IMR-90 (cell line): Measurements from ENCODE around the gene ATP9B. TPM values are rescaled to one million over a fixed set of nuclear protein-coding genes. Genes with fewer than 3 reads are reported as not detected.

ENCODE experiments used
- ATAC-seq: fragments of 200-7000 bp; cut with Tn5 transposase; 2 replicates; pipeline ENCODE4 v1.9.1; 2020; ENCODE audit warnings: low read depth, mild to moderate bottlenecking, moderate library complexity
- BruUV-seq: library from RNA; stranded (reverse); fragments of 400-500 nt; replicated peaks from 2 replicates; lab custom pipeline; 2021; lab: Mats Ljungman, UMichigan
- CTCF ChIA-PET: fragments of 300-600 bp; formaldehyde crosslinking; extraction: SDS; loops from one replicate; lab custom pipeline; 2021; ENCODE audit warnings: antibody characterized with exemption; lab: Yijun Ruan, JAX
- POLR2A ChIA-PET: fragments of 300-600 bp; sonication (Branson Sonifier 250); formaldehyde crosslinking; loops from one replicate; lab custom pipeline; 2022; ENCODE audit warnings: antibody characterized with exemption; ENCODE audit not compliant: unreplicated experiment; lab: Charles Lee
- DNase-seq: peaks from one replicate; pipeline ENCODE4 v3.0.0; 2013
- H2AFZ ChIP-seq: replicated peaks from 2 replicates; pipeline ENCODE3; 2013; ENCODE audit warnings: low read length, mild to moderate bottlenecking; ENCODE audit not compliant: poor library complexity
- H2AK5ac ChIP-seq: 2 replicates; pipeline ENCODE4 v1.6.1; 2013; ENCODE audit warnings: low read depth, low read length, inconsistent platforms
- H2AK9ac ChIP-seq: replicated peaks from 2 replicates; pipeline ENCODE3; 2013; ENCODE audit warnings: mild to moderate bottlenecking, low read depth, low read length, moderate library complexity; ENCODE audit not compliant: poor library complexity
- H2BK120ac ChIP-seq: 2 replicates; pipeline ENCODE4 v1.6.1; 2013; ENCODE audit warnings: low read depth, low read length, inconsistent platforms
- H2BK15ac ChIP-seq: 3 replicates; pipeline ENCODE4 v1.6.1; 2013; ENCODE audit warnings: low read depth, low read length, inconsistent platforms
- H2BK20ac ChIP-seq: 2 replicates; pipeline ENCODE4 v1.6.1; 2013; ENCODE audit warnings: low read depth, mild to moderate bottlenecking, inconsistent platforms, low read length, moderate library complexity
- H2BK5ac ChIP-seq: 2 replicates; pipeline ENCODE4 v1.6.1; 2013; ENCODE audit warnings: mild to moderate bottlenecking, low read depth, low read length, inconsistent platforms; ENCODE audit not compliant: poor library complexity, severe bottlenecking
- H3K14ac ChIP-seq: replicated peaks from 2 replicates; pipeline ENCODE4 v1.6.1; 2013; ENCODE audit warnings: low read depth, low read length, inconsistent platforms
- H3K18ac ChIP-seq: 2 replicates; pipeline ENCODE4 v1.6.1; 2013; ENCODE audit warnings: low read depth, low read length, control low read depth
- H3K23ac ChIP-seq: 2 replicates; pipeline ENCODE4 v1.6.1; 2013; ENCODE audit warnings: low read depth, low read length, inconsistent platforms
- H3K27ac ChIP-seq: 2 replicates; pipeline ENCODE4 v1.5.1; 2013; ENCODE audit warnings: mild to moderate bottlenecking, control low read depth, low read length; ENCODE audit not compliant: insufficient read depth
- H3K27me3 ChIP-seq: 2 replicates; pipeline ENCODE4 v1.6.1; 2013; ENCODE audit warnings: low read length; ENCODE audit not compliant: control insufficient read depth, insufficient read depth
- H3K36me3 ChIP-seq: 2 replicates; pipeline ENCODE4 v1.6.1; 2013; ENCODE audit warnings: low read length, mixed read lengths; ENCODE audit not compliant: control insufficient read depth, insufficient read depth
- H3K4ac ChIP-seq: 2 replicates; pipeline ENCODE4 v1.6.1; 2013; ENCODE audit warnings: low read depth, low read length, inconsistent platforms
- H3K4me1 ChIP-seq: 2 replicates; pipeline ENCODE4 v1.6.1; 2013; ENCODE audit warnings: low read length, mixed read lengths; ENCODE audit not compliant: control insufficient read depth, insufficient read depth
- H3K4me2 ChIP-seq: 2 replicates; pipeline ENCODE4 v1.6.1; 2013; ENCODE audit warnings: low read depth, mild to moderate bottlenecking, control low read depth, low read length, moderate library complexity
- H3K4me3 ChIP-seq: 2 replicates; pipeline ENCODE4 v1.5.1; 2013; ENCODE audit warnings: low read depth, mild to moderate bottlenecking, control low read depth, low read length, moderate library complexity; ENCODE audit not compliant: insufficient read depth
- H3K56ac ChIP-seq: 2 replicates; pipeline ENCODE4 v1.6.1; 2013; ENCODE audit warnings: low read length, inconsistent platforms; ENCODE audit not compliant: insufficient read depth; ENCODE audit errors: extremely low read depth
- H3K79me1 ChIP-seq, 2 experiments: 2 replicates each; pipeline ENCODE4 v1.6.1; 2013; ENCODE audit warnings: low read length in 2 of 2, inconsistent platforms in 1 of 2, low read depth in 1 of 2
- H3K9ac ChIP-seq: 2 replicates; pipeline ENCODE4 v1.6.1; 2013; ENCODE audit warnings: low read depth, low read length, control low read depth
- H3K9me1 ChIP-seq: 2 replicates; pipeline ENCODE4 v1.6.1; 2013; ENCODE audit warnings: low read length, inconsistent platforms; ENCODE audit not compliant: insufficient read depth
- H3K9me3 ChIP-seq: 2 replicates; pipeline ENCODE4 v1.6.1; 2013; ENCODE audit warnings: low read length; ENCODE audit not compliant: control insufficient read depth, insufficient read depth
- H4K20me1 ChIP-seq: 2 replicates; pipeline ENCODE4 v1.6.1; 2013; ENCODE audit warnings: low read length, inconsistent platforms; ENCODE audit not compliant: insufficient read depth
- H4K5ac ChIP-seq: 2 replicates; pipeline ENCODE4 v1.6.1; 2013; ENCODE audit warnings: mild to moderate bottlenecking, low read depth, low read length, control low read depth
- H4K8ac ChIP-seq, 2 experiments: 2 replicates each; pipeline ENCODE4 v1.6.1; 2013; ENCODE audit warnings: low read depth in 2 of 2, low read length in 2 of 2, control low read depth in 1 of 2, inconsistent platforms in 1 of 2
- H4K91ac ChIP-seq: 2 replicates; pipeline ENCODE4 v1.6.1; 2013; ENCODE audit warnings: low read depth, low read length, inconsistent platforms; ENCODE audit not compliant: insufficient read depth
- BHLHE40 ChIP-seq: fragments of 150-350 bp; IDR thresholded peaks from 2 replicates; pipeline ENCODE4 v1.6.1; 2016; ENCODE audit warnings: mild to moderate bottlenecking, low read depth, low read length
- CEBPB ChIP-seq: IDR thresholded peaks from 2 replicates; pipeline ENCODE4 v1.6.1; 2012; ENCODE audit warnings: low read depth, low read length, improper control_type of control experiment
- CHD1 ChIP-seq: IDR thresholded peaks from 2 replicates; pipeline ENCODE4 v1.6.1; 2012; ENCODE audit warnings: low read depth, low read length, improper control_type of control experiment
- FOS ChIP-seq: fragments of 150-350 bp; IDR thresholded peaks from 2 replicates; pipeline ENCODE4 v1.6.1; 2016; ENCODE audit warnings: low read depth, low read length
- MAFK ChIP-seq: IDR thresholded peaks from 2 replicates; pipeline ENCODE4 v1.6.1; 2012; ENCODE audit warnings: low read depth, low read length, improper control_type of control experiment
- MAZ ChIP-seq: IDR thresholded peaks from 2 replicates; pipeline ENCODE4 v1.6.1; 2012; ENCODE audit warnings: low read depth, mild to moderate bottlenecking, low read length, improper control_type of control experiment, moderate library complexity, borderline replicate concordance
- MXI1 ChIP-seq: IDR thresholded peaks from 2 replicates; pipeline ENCODE4 v1.6.1; 2012; ENCODE audit warnings: low read depth, mild to moderate bottlenecking, low read length, moderate library complexity, borderline replicate concordance
- NFE2L2 ChIP-seq: fragments of 150-350 bp; IDR thresholded peaks from 2 replicates; pipeline ENCODE4 v1.6.1; 2016; ENCODE audit warnings: low read depth, mild to moderate bottlenecking, low read length
- POLR2A ChIP-seq: IDR thresholded peaks from 2 replicates; pipeline ENCODE4 v1.6.1; 2012; ENCODE audit warnings: mild to moderate bottlenecking, low read depth, low read length
- RAD21 ChIP-seq: IDR thresholded peaks from 2 replicates; pipeline ENCODE4 v1.6.1; 2012; ENCODE audit warnings: low read length, improper control_type of control experiment
- RCOR1 ChIP-seq: IDR thresholded peaks from 2 replicates; pipeline ENCODE4 v1.6.1; 2012; ENCODE audit warnings: mild to moderate bottlenecking, low read length, improper control_type of control experiment; ENCODE audit not compliant: insufficient replicate concordance
- RFX5 ChIP-seq: IDR thresholded peaks from 2 replicates; pipeline ENCODE4 v1.8.0; 2012; ENCODE audit warnings: low read depth, mild to moderate bottlenecking, low read length, moderate library complexity
- SMC3 ChIP-seq: fragments of 150-350 bp; IDR thresholded peaks from 2 replicates; pipeline ENCODE4 v1.6.1; 2016; ENCODE audit warnings: low read depth, mild to moderate bottlenecking, antibody characterized with exemption, low read length, moderate library complexity
- WGBS, 2 experiments: methylation state at CpG; one replicate each; pipeline versions ENCODE4 v1.1.5 to v1.1.7; 2013; ENCODE audit warnings: missing lambda C conversion rate in 2 of 2; ENCODE audit not compliant: insufficient read length in 1 of 2; ENCODE audit errors: extremely low coverage in 2 of 2; 5-methylcytosine and 5-hydroxymethylcytosine counted together
- dilution Hi-C: fragments of 300-500 bp; cut with HindIII; formaldehyde crosslinking; loops from one replicate; pipeline ENCODE4 v1.14.3; 2018; ENCODE audit warnings: low sequenced_read_pairs; ENCODE audit not compliant: unreplicated experiment
- in situ Hi-C: fragments of 300-500 bp; cut with MboI; formaldehyde crosslinking; loops from 3 replicates; pipeline ENCODE4 v1.14.3; 2019; ENCODE audit warnings: low sequenced_read_pairs, inconsistent platforms, mixed read lengths
- intact Hi-C: fragments of 100-400 bp; cut with micrococcal nuclease; formaldehyde crosslinking; loops from 2 replicates; pipeline ENCODE4 v1.10.0; 2022
- polyA plus RNA-seq, 3 experiments: library from polyadenylated mRNA; depleted of rRNA; stranded (reverse); fragments of >200 nt; gene quantifications; 2 replicates each; pipeline ENCODE4 v1.2.3, GENCODE V29; 2012; ENCODE audit warnings: low replicate concordance in 1 of 3
- total RNA-seq: library from RNA; depleted of rRNA; stranded (reverse); fragments of >200 nt; gene quantifications from 2 replicates; pipeline ENCODE4 v1.2.3, GENCODE V29; 2012
- TF ChIP-seq, protein P1 (sequence below): conservative IDR thresholded peaks from 2 replicates; pipeline ENCODE4 v1.5.1; 2012; ENCODE audit warnings: mild to moderate bottlenecking, low read depth, low read length, improper control_type of control experiment
- TF ChIP-seq, protein P2 (sequence below): fragments of 150-350 bp; IDR thresholded peaks from 2 replicates; pipeline ENCODE4 v1.6.1; 2017; ENCODE audit warnings: mild to moderate bottlenecking, antibody characterized with exemption, low read length, low read depth
- TF ChIP-seq, protein P3 (sequence below): fragments of 150-350 bp; IDR thresholded peaks from 2 replicates; pipeline ENCODE4 v1.6.1; 2016; ENCODE audit warnings: low read depth, mild to moderate bottlenecking, low read length, moderate library complexity, borderline replicate concordance

Gene ATP9B
- total and polyA plus RNA-seq, 2 of the 4 experiments (the other 2 are of a cell fraction): 11.0 to 11.5 TPM

DNA sequence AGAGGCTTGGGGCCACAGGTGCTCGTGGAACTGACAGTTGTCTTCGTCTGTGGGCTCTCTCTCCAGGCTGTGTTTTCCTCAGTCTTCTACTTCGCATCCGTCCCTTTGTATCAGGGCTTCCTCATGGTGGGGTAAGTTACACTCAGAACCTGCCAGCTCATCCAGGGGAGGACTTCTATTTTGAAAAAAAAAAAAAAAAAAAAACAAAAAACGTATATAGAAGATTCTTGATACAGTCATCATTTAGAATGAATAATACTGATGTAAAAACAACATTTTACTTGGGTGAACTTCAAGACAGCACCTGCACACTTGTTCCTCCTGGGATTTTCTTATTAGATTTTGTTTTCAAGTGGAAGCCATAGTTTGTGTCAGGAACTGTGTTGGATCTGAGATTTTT is 278.9 kb downstream of the ATP9B start:
- H3K27me3 ChIP-seq: no peaks in the 10 kb centered on the region
- no peak overlapping the region for H2BK120ac ChIP-seq
- H2BK15ac ChIP-seq: no peak overlapping the region
- no peak overlapping the region for H4K5ac ChIP-seq
- H3K4ac ChIP-seq: no peak overlapping the region
- H3K56ac ChIP-seq: no peak overlapping the region
- intact Hi-C loops (no loop called here), in situ Hi-C loops (no loop called here), dilution Hi-C loops (no loop called here)
- 80% methylated on average over 1 of the region's 5 CpGs; no CpG with 5 or more reads in 1 of the 2 experiments for WGBS, 2 experiments
- H3K36me3 ChIP-seq: peaks cover 40% of the 10 kb centered on the region
- no peak overlapping the region for H4K91ac ChIP-seq
- H2AFZ ChIP-seq: no peak overlapping the region
- H3K4me3 ChIP-seq: no peak overlapping the region
- ATAC-seq (peak; percentile 11; the same call in 1 of the 2 replicates), DNase-seq (peak; percentile 63)
- no peak overlapping the region for H3K23ac ChIP-seq
- H3K27ac ChIP-seq: no peak overlapping the region
- no peak overlapping the region for H2BK20ac ChIP-seq
- H2AK5ac ChIP-seq: no peak overlapping the region
- H2AK9ac ChIP-seq: peak overlapping the region; percentile 42
- BruUV-seq: no TSS peak
- no peak for TF ChIP-seq MAZ
- TF ChIP-seq POLR2A: no peak
- no peak for TF ChIP-seq CEBPB
- no peak for TF ChIP-seq BHLHE40
- no peak for TF ChIP-seq CHD1
- no peak for TF ChIP-seq NFE2L2
- TF ChIP-seq, protein P1, sequence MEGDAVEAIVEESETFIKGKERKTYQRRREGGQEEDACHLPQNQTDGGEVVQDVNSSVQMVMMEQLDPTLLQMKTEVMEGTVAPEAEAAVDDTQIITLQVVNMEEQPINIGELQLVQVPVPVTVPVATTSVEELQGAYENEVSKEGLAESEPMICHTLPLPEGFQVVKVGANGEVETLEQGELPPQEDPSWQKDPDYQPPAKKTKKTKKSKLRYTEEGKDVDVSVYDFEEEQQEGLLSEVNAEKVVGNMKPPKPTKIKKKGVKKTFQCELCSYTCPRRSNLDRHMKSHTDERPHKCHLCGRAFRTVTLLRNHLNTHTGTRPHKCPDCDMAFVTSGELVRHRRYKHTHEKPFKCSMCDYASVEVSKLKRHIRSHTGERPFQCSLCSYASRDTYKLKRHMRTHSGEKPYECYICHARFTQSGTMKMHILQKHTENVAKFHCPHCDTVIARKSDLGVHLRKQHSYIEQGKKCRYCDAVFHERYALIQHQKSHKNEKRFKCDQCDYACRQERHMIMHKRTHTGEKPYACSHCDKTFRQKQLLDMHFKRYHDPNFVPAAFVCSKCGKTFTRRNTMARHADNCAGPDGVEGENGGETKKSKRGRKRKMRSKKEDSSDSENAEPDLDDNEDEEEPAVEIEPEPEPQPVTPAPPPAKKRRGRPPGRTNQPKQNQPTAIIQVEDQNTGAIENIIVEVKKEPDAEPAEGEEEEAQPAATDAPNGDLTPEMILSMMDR: no peak
- TF ChIP-seq, protein P2, sequence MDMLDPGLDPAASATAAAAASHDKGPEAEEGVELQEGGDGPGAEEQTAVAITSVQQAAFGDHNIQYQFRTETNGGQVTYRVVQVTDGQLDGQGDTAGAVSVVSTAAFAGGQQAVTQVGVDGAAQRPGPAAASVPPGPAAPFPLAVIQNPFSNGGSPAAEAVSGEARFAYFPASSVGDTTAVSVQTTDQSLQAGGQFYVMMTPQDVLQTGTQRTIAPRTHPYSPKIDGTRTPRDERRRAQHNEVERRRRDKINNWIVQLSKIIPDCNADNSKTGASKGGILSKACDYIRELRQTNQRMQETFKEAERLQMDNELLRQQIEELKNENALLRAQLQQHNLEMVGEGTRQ: no peak
- no peak for TF ChIP-seq MAFK
- TF ChIP-seq RAD21: no peak
- no peak for TF ChIP-seq RCOR1
- TF ChIP-seq RFX5: no peak
- TF ChIP-seq, protein P3, sequence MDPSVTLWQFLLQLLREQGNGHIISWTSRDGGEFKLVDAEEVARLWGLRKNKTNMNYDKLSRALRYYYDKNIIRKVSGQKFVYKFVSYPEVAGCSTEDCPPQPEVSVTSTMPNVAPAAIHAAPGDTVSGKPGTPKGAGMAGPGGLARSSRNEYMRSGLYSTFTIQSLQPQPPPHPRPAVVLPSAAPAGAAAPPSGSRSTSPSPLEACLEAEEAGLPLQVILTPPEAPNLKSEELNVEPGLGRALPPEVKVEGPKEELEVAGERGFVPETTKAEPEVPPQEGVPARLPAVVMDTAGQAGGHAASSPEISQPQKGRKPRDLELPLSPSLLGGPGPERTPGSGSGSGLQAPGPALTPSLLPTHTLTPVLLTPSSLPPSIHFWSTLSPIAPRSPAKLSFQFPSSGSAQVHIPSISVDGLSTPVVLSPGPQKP: no peak
- TF ChIP-seq MXI1: no peak
- no peak for TF ChIP-seq FOS
- TF ChIP-seq SMC3: no peak
- 0 out of 2 replicates have a peak, but pooled peaks cover 3% of the 10 kb centered on the region for H3K4me1 ChIP-seq
- no peak overlapping the region for H3K18ac ChIP-seq
- no peaks in the 10 kb centered on the region for H3K79me1 ChIP-seq
- peaks cover 6% of the 10 kb centered on the region for H3K9me1 ChIP-seq
- H3K9me3 ChIP-seq: no peaks in the 10 kb centered on the region
- no peak overlapping the region; a peak in 1 of 4 replicates for H4K8ac ChIP-seq
- H3K4me2 ChIP-seq: no peak overlapping the region
- ChIA-PET CTCF (interaction anchor here (1.4 kb wide), 1 partner anchor 13 kb away, joined by 4 read pairs; no protein-coding TSS in a partner anchor), POLR2A (no interaction called here)
- no peak overlapping the region for H3K14ac ChIP-seq
- no peaks in the 10 kb centered on the region for H4K20me1 ChIP-seq
- no peak overlapping the region for H3K9ac ChIP-seq
- no peak overlapping the region for H2BK5ac ChIP-seq
